ENCODE results near the gene CHRM5. TPM values are rescaled to one million over a fixed set of nuclear protein-coding genes. Genes with fewer than 3 reads are reported as not detected.

CHRM5 gene
- total and polyA plus RNA-seq, 2 of the 8 experiments (the other 6 are each of a cell fraction or from before 2014, with no cell fraction given) = not detected

- TF ChIP-seq SAP30 (IDR thresholded peaks at IDR 0.05; ENCODE audit: insufficient read depth, insufficient replicate concordance, low read length) (peak; percentile 90), ATF2 (IDR thresholded peaks at IDR 0.05; ENCODE audit: low read length) (no peak; the same call in 1 of the 2 replicates), CBX8 (IDR thresholded peaks at IDR 0.05; ENCODE audit: borderline replicate concordance, low read depth, low read length) (no peak), BCL11A (IDR thresholded peaks at IDR 0.05; ENCODE audit: low read depth in 2 of 2, low read length in 2 of 2) (no peak), HDAC6 (IDR thresholded peaks at IDR 0.05; ENCODE audit: low read depth, low read length) (no peak), YY1 (IDR thresholded peaks at IDR 0.05; ENCODE audit: low read depth, low read length) (peak; percentile 100), KDM1A (IDR thresholded peaks at IDR 0.05; ENCODE audit: borderline replicate concordance, low read length) (no peak), KDM5A (IDR thresholded peaks at IDR 0.05; ENCODE audit: low read length) (peak; percentile 79), RFX5 (IDR thresholded peaks at IDR 0.05; ENCODE audit: borderline replicate concordance, low read depth, low read length) (no peak), EGR1 (IDR thresholded peaks at IDR 0.05; ENCODE audit: borderline replicate concordance, low read depth, low read length) (peak; percentile 92), BRCA1 (IDR thresholded peaks at IDR 0.05; ENCODE audit: low read depth, low read length) (peak; percentile 63; the same call in 1 of the 2 replicates), ASH2L (IDR thresholded peaks at IDR 0.05; ENCODE audit: low read length) (peak; percentile 80), SP4 (IDR thresholded peaks at IDR 0.05; ENCODE audit: low read length) (no peak), PHF8 (conservative IDR thresholded peaks at IDR 0.05; ENCODE audit: low read depth, low read length) (peak; percentile 97), JUND (IDR thresholded peaks at IDR 0.05; ENCODE audit: low read length) (no peak), MAFK (IDR thresholded peaks at IDR 0.05; ENCODE audit: low read depth, low read length) (no peak), NRF1 (IDR thresholded peaks at IDR 0.05; ENCODE audit: low read depth, low read length) (no peak; the same call in 1 of the 2 replicates), SIRT6 (IDR thresholded peaks at IDR 0.05; ENCODE audit: low read length) (peak; percentile 33), TAF7 (optimal IDR thresholded peaks at IDR 0.05; ENCODE audit: borderline replicate concordance, low read depth, low read length) (peak; percentile 74), TCF12 (IDR thresholded peaks at IDR 0.05; ENCODE audit: low read depth, low read length) (no peak), SIN3A (conservative IDR thresholded peaks at IDR 0.05 in 1 of 2, IDR thresholded peaks at IDR 0.05 in 1 of 2; ENCODE audit: low read depth in 1 of 2, low read length in 2 of 2) (peak; percentile 98 to 100)
- TF ChIP-seq, protein P1, sequence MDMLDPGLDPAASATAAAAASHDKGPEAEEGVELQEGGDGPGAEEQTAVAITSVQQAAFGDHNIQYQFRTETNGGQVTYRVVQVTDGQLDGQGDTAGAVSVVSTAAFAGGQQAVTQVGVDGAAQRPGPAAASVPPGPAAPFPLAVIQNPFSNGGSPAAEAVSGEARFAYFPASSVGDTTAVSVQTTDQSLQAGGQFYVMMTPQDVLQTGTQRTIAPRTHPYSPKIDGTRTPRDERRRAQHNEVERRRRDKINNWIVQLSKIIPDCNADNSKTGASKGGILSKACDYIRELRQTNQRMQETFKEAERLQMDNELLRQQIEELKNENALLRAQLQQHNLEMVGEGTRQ (IDR thresholded peaks at IDR 0.05; ENCODE audit: low read length) = no peak
Measured at GRCh38 chr15:34101366-34102174, 133.3 kb downstream of the CHRM5 start, which contains the start of the genes EMC7 and PGBD4 (continued).
